B cell (primary cell): ENCODE data around the gene SLC39A3.

Experiments used
- CTCF ChIP-seq: fragments of 200-600 bp; IDR thresholded peaks from one replicate; pipeline ENCODE4 v1.8.0; 2022; ENCODE audit warnings: antibody characterized with exemption, mild to moderate bottlenecking
- EZH2 ChIP-seq: IDR thresholded peaks from 2 replicates; pipeline ENCODE4 v1.6.1; 2012; ENCODE audit warnings: borderline replicate concordance, low read depth, mild to moderate bottlenecking, moderate library complexity, low read length; ENCODE audit not compliant: insufficient read depth, poor library complexity, severe bottlenecking

- TF ChIP-seq CTCF (no peak), EZH2 (no peak)
These were observed 39.0 kb downstream of the SLC39A3 start for GRCh38 chr19:2700660-2701360.
